Measurements from ENCODE around the gene PCGF5.

GRCh38 chr10:91290607-91291006, 70.1 kb downstream of the PCGF5 start:
- TF ChIP-seq, protein P1, sequence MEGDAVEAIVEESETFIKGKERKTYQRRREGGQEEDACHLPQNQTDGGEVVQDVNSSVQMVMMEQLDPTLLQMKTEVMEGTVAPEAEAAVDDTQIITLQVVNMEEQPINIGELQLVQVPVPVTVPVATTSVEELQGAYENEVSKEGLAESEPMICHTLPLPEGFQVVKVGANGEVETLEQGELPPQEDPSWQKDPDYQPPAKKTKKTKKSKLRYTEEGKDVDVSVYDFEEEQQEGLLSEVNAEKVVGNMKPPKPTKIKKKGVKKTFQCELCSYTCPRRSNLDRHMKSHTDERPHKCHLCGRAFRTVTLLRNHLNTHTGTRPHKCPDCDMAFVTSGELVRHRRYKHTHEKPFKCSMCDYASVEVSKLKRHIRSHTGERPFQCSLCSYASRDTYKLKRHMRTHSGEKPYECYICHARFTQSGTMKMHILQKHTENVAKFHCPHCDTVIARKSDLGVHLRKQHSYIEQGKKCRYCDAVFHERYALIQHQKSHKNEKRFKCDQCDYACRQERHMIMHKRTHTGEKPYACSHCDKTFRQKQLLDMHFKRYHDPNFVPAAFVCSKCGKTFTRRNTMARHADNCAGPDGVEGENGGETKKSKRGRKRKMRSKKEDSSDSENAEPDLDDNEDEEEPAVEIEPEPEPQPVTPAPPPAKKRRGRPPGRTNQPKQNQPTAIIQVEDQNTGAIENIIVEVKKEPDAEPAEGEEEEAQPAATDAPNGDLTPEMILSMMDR (IDR thresholded peaks at IDR 0.05) = no peak
- no peak for TF ChIP-seq EP300 (IDR thresholded peaks at IDR 0.05)
- TF ChIP-seq POLR2AphosphoS5 (IDR thresholded peaks at IDR 0.05) = no peak
- no peak for TF ChIP-seq POLR2A (IDR thresholded peaks at IDR 0.05)
